GM12878 (cell line): ENCODE data around the gene LPCAT3. TPM values are rescaled to one million over a fixed set of nuclear protein-coding genes. Genes with fewer than 3 reads are reported as not detected.

Experiments
- BACH1 ChIP-seq: fragments of 450-650 bp; IDR thresholded peaks from 2 replicates; pipeline ENCODE4 v1.6.1; 2017; ENCODE audit warnings: mild to moderate bottlenecking, borderline replicate concordance
- BCL11A ChIP-seq: IDR thresholded peaks from 2 replicates; pipeline ENCODE4 v1.6.1; 2011; ENCODE audit warnings: low read depth, low read length
- EZH2 ChIP-seq: IDR thresholded peaks from 2 replicates; pipeline ENCODE4 v1.6.1; 2012; ENCODE audit warnings: low read depth, mild to moderate bottlenecking, control low read depth, inconsistent platforms, low read length, borderline replicate concordance; ENCODE audit not compliant: control insufficient read depth
- IKZF1 ChIP-seq: fragments of 450-650 bp; conservative IDR thresholded peaks from 2 replicates; pipeline ENCODE4 v1.6.1; 2017; ENCODE audit warnings: antibody characterized with exemption, mild to moderate bottlenecking
- IRF3 ChIP-seq: fragments of 450-650 bp; IDR thresholded peaks from 2 replicates; pipeline ENCODE4 v1.6.1; 2014; ENCODE audit warnings: mild to moderate bottlenecking
- MTA2 ChIP-seq: fragments of 450-650 bp; IDR thresholded peaks from 2 replicates; pipeline ENCODE4 v1.6.1; 2016; ENCODE audit warnings: low read depth, mild to moderate bottlenecking, moderate library complexity
- MYB ChIP-seq: fragments of 150-350 bp; IDR thresholded peaks from 2 replicates; pipeline ENCODE4 v1.6.1; 2014; ENCODE audit warnings: mild to moderate bottlenecking, low read depth, low read length, borderline replicate concordance
- NFYA ChIP-seq: IDR thresholded peaks from 2 replicates; pipeline ENCODE4 v1.6.1; 2011; ENCODE audit warnings: low read depth, mild to moderate bottlenecking, low read length, improper control_type of control experiment, borderline replicate concordance
- NKRF ChIP-seq: fragments of 450-650 bp; conservative IDR thresholded peaks from 2 replicates; pipeline ENCODE4 v1.6.1; 2017; ENCODE audit warnings: mild to moderate bottlenecking, moderate library complexity
- PAX8 ChIP-seq: fragments of 450-650 bp; IDR thresholded peaks from 2 replicates; pipeline ENCODE4 v1.6.1; 2017; ENCODE audit warnings: mild to moderate bottlenecking, moderate library complexity
- PBX3 ChIP-seq: IDR thresholded peaks from 2 replicates; pipeline ENCODE4 v1.6.1; 2011; ENCODE audit warnings: mild to moderate bottlenecking, low read depth, low read length, moderate library complexity; ENCODE audit not compliant: insufficient replicate concordance
- POLR2A ChIP-seq: IDR thresholded peaks from 2 replicates; pipeline ENCODE4 v1.6.1; 2011; ENCODE audit warnings: low read depth, mild to moderate bottlenecking, low read length
- POU2F2 ChIP-seq: IDR thresholded peaks from 3 replicates; pipeline ENCODE4 v1.6.1; 2011; ENCODE audit warnings: low read depth, mild to moderate bottlenecking, low read length, borderline replicate concordance
- PRDM15 ChIP-seq: fragments of 450-650 bp; formaldehyde crosslinking; IDR thresholded peaks from 2 replicates; pipeline ENCODE4 v1.4.0; 2020; ENCODE audit warnings: mild to moderate bottlenecking, moderate library complexity
- SKIL ChIP-seq: fragments of 450-650 bp; IDR thresholded peaks from 2 replicates; pipeline ENCODE4 v1.6.1; 2017; ENCODE audit warnings: mild to moderate bottlenecking, low read depth, inconsistent platforms; ENCODE audit not compliant: poor library complexity, severe bottlenecking
- SUZ12 ChIP-seq: fragments of 200-600 bp; sonication (generic); IDR thresholded peaks from one replicate; pipeline ENCODE4 v1.6.1; 2018; ENCODE audit warnings: antibody characterized with exemption, mild to moderate bottlenecking; ENCODE audit not compliant: unreplicated experiment
- TARDBP ChIP-seq: IDR thresholded peaks from 2 replicates; pipeline ENCODE4 v1.6.1; 2016; ENCODE audit warnings: borderline replicate concordance
- YBX1 ChIP-seq: fragments of 450-650 bp; IDR thresholded peaks from 2 replicates; pipeline ENCODE4 v1.6.1; 2016; ENCODE audit warnings: antibody characterized with exemption
- YY1 ChIP-seq: IDR thresholded peaks from 2 replicates; pipeline ENCODE4 v1.6.1; 2011; ENCODE audit warnings: low read depth, mild to moderate bottlenecking, low read length
- ZBED1 ChIP-seq: IDR thresholded peaks from 2 replicates; pipeline ENCODE4 v1.6.1; 2016; ENCODE audit warnings: borderline replicate concordance
- ZNF24 ChIP-seq: fragments of 450-650 bp; IDR thresholded peaks from 2 replicates; pipeline ENCODE4 v1.6.1; 2017; ENCODE audit warnings: antibody characterized with exemption, mild to moderate bottlenecking
- polyA plus RNA-seq, 11 experiments: library from polyadenylated mRNA; depleted of rRNA in 4 of 11; unstranded in 6 of 11; stranded (reverse) in 5 of 11; fragments of >200 nt; fragmentation: Nextera tagmentation in 4 of 11; fragmentation: Illumina TruSeq in 1 of 11; extraction: Ambion mirVana in 4 of 11; extraction: Trizol in 1 of 11; gene quantifications; 1 replicate in 1 of 11; 2 replicates in 10 of 11; pipeline versions ENCODE4 v1.2.1 to v1.2.3, GENCODE V29; 2011 to 2016; ENCODE audit warnings: inconsistent platforms in 2 of 11, missing spikeins in 2 of 11, low read depth in 1 of 11
- total RNA-seq, 4 experiments: library from RNA; depleted of rRNA in 3 of 4; stranded (reverse); fragments of >200 nt in 3 of 4; fragmentation: Illumina TruSeq in 1 of 4; extraction: Trizol in 1 of 4; gene quantifications; 2 replicates each; pipeline versions ENCODE4 v1.2.1 to v1.2.3, GENCODE V29; 2013 to 2021

Gene LPCAT3
- total and polyA plus RNA-seq, 10 of the 15 experiments (the other 5 are each of a cell fraction or from before 2014, with no cell fraction given) = 2.6 to 48.3 (median 23.0) TPM

GRCh38 chr12:6961695-6962284 lies 56.5 kb downstream of the LPCAT3 start (continued):
- 0 out of 2 replicates have a peak, but pooled peaks have one; percentile 15 for TF ChIP-seq PRDM15 (CRISPR knock-in tag)
- TF ChIP-seq ZNF24 = no peak
- no peak for TF ChIP-seq SUZ12
- TF ChIP-seq MTA2 = no peak
- no peak for TF ChIP-seq EZH2
- no peak for TF ChIP-seq SKIL
- 0 out of 2 replicates have a peak, but pooled peaks have one; percentile 16 for TF ChIP-seq BCL11A
- TF ChIP-seq IRF3 = no peak
- no peak for TF ChIP-seq PAX8
- no peak for TF ChIP-seq MYB
- no peak for TF ChIP-seq YBX1
- TF ChIP-seq POU2F2 = no peak
- TF ChIP-seq PBX3 = no peak
- TF ChIP-seq NFYA = no peak
- TF ChIP-seq YY1 = no peak
- TF ChIP-seq TARDBP = no peak
- no peak for TF ChIP-seq POLR2A
- TF ChIP-seq IKZF1 = 0 out of 2 replicates have a peak, but pooled peaks have one; percentile 35
- no peak for TF ChIP-seq ZBED1
- peak; percentile 57 for TF ChIP-seq BACH1
- 0 out of 2 replicates have a peak, but pooled peaks have one; percentile 56 for TF ChIP-seq NKRF
